GM11168 (cell line): ENCODE measurements around the gene BAHCC1.
"Not testable (repeated sequence)": the region's sequence is repeated elsewhere in the genome, so short reads cannot be mapped to it uniquely, and the experiment has no call there.

Experiments used
- in situ Hi-C: fragments of 300-500 bp; cut with MboI; formaldehyde crosslinking; loops from one replicate; pipeline ENCODE4 v1.12.0; 2022; ENCODE audit warnings: low sequenced_read_pairs; ENCODE audit not compliant: unreplicated experiment

The BAHCC1 gene

DNA sequence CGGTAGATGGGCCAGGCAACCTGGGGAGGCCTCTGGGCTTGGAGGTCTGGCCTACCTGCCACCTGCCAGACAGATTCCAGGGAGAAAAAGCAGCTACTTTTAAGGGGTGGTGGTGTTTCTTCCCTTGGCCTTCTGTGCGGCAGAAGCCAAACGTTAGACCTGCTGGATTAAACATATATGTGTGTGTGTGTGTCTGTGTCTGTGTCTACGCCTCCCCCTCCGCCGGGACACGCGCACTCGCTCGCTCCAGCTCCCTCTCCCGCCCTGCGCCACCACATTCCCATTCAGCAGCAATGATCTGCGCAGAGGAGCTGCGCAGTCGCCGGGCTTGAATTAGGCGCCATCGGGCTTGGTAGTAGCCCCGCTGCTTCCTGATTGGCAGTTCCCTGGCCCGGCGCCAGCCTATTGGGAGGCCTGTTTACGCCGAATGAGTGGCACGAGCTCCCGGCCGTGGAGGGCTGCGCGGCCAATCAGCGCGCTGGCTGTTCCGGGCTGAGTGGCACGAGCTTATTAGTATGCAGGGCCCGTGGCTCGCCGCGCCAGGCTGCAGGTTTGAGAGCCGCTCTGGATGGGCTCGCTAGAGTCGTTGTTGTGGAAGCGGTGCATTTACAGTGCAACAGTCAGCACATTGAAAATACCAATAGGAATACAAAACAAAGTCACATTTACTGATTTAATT lies at the start of gene BAHCC1:
Gene BAHCC1, plus strand, starts transcription at position 537 of the 679 bp plus-strand sequence. CDS start 4,283 bp downstream, outside the sequence.
- in situ Hi-C loops, result no loop called here

DNA sequence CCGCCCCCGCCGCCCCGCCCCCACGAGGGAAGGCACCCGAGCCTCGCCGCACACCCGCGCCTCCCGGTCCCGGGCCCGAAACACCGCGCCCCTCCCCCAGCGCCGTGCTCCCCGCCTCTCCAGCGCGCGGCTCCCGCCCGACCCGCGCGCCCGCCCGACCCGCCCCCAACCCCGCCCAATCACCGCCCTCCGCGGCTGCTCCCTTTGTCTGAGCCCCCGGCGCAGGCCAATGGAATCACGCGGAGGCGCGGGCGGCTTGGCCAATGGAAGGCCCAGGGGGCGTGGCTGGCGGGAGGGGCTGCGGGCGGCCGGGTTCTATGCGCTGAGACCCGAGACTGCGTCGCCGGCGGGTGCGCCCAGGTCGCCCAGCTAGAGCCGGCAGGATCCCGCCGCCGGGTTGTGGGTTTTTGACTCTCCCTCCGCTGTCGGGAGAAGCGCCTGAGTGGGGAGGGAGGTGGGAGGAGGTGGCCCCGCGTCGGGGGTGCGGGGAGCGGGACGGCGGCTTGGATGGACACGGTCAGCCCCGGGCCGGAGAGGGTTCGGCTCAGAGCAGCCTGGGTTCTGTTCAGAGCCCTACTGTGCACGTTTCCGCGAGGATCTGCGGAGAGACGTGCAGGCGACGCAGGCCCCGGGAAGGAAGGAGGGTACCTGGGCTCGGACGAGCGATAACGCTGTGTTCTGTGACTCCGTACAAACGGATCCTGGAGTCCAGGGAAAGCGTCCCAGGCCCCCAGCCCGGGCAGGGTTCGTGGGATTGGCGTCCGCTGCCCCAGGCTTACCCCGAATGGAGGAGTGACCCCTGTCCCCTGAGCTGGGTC lies 49.0 kb upstream of the BAHCC1 start:
- in situ Hi-C loops, result no loop called here

DNA sequence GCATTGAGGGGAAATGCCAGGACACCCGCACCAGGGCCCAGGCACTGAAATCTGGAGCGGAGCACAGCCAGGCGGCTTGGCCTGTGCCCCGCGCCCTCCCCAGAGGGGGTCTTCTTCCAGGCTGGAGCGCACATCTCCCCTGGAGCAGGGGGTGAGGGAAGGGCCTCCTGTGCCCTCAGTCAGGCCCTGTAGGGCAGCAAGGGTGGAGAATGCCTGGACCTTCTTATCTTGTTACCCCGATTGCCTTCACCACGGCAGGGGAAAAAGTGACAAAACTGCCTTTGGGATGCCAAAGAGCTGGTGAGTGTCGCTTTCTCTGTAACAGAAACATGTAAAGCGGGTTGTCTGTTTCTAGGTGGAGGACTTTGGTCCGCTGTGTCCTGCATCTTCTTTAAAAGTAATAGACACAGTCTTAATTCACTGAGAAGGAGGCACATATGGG lies 48.3 kb upstream of the BAHCC1 start:
- in situ Hi-C loops, result no loop called here

DNA sequence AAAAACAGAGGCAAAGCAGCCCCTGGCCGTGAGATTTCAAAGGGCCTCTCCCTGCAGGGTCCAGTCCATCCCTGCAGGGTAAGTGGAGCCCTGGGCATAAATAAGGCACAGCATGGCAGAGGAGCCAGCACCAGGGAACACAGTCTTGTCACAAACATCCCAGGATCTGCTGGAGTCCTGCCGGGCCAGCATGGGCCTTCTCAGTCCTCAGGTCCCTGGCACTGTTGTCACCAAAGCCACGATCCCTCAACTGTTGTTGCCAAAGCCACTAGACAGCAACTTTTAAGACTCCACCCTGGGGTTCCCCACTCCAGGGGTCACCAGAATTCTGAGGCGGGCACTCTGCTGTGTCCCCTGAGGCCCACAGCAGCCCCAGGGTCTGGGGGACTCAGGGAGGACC lies 47.8 kb upstream of the BAHCC1 start:
- in situ Hi-C loops, result no loop called here

DNA sequence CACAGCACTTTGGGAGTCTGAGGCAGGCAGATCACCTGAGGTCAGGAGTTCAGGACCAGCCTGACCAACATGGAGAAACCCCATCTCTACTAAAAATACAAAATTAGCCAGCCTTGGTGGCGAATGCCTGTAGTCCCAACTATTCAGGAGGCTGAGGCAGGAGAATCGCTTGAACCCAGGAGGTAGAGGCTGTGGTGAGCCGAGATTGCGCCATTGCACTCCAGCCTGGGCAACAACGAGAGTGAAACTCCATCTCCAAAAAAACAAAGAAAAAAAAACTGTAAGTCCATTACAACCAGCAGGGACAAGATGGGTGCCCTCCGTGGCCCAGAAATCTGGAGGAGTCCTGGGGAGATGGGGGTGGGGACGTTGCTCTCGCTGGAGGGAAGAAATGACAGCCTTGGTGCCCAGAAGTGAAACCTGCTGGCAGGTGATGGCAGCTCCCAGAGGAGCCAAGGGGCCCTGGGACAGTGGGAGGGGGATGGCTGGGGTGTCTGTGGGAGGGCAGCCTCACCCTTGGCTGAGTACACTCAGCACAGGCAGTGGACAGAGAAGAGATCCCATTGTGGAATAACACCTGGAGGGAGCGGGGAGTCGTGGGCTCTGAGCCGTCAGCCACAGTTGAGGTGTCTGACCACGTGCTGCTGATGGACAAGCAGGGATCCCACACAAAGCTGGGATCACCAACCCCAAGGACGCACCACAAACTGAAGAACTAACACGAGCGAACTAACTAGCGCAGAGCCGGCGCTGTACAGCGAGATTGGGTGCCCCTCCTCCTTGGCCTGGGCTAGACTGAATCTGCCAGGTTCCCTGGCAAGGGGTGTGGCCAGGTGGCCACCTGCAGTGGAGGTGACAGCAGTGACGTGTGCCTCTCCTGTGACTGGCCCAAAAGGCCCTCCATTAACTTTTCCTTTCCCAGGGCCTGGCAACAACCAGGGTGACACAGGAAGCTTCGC lies 46.9 kb upstream of the BAHCC1 start:
- in situ Hi-C loops, result no loop called here

DNA sequence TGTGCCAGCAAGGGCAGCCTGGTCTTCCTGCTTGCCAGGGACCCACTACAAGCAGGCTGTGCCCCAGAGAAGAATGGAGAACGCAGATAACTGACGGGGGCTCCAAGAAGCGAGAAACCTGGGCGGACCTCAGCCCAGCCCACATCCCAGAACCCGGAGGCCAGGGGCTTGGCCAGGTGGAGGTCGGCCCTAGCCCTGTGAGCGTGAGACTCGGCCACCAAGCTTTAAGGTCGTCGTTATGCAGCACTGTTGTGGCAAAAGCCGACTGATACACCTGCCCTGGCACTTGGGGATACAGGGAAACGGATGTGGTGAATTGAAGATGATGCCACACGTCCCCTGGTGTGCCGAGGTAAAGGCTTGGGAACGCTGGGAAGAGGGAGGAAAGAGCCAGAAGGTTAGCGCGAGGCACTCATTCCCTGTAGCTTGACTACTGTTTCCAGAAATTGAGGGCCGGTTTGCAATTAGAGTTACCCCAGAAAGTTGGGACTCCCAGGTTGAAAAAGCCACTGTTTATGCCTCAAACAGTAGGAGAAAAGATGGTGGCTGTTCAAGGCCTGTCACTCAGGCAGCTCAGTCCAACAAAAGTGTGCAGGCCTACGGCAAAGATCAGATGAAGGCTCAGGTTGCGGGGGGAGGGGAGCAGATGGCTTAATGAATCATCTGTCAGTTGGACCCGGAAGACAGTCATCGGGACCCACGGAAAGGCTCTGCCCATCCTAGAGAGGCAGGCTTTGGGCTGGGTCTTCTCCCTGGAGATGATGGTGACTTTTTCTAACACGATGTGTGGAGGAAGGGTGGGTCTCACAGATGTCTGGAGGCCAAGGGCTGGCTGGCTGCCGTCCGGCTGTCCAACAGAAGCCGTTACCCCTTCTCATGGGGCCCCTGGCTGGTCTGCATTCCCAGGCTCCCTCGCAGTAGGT lies 45.6 kb upstream of the BAHCC1 start:
- in situ Hi-C loops, result no loop called here

DNA sequence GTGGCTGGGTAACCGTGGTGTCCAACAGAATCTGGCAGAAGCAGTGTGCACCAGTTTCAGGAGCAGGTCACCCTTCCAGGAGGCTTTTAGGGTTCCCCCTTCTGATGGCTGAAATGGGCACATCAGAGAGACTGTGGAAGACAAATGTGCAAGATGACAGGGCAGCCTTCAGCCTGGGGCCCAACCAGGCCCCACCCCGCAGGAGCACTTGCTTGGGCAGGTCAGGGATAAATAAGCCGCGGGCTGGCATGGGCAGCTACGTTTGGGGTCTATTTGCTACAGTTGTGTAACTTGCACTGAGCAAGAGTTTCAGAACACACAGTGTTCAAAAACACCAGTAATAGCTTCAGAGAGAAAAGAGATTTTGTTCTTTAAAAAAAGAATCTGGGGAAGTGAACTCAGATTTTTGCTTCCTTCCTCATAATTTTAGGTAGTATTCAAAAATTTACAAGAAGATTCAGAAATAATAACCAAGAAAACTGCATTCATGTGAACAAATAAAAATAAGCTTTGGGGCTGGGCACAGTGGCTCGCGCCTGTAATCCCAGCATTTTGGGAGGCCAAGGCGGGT lies 44.9 kb upstream of the BAHCC1 start:
- in situ Hi-C loops, result no loop called here

DNA sequence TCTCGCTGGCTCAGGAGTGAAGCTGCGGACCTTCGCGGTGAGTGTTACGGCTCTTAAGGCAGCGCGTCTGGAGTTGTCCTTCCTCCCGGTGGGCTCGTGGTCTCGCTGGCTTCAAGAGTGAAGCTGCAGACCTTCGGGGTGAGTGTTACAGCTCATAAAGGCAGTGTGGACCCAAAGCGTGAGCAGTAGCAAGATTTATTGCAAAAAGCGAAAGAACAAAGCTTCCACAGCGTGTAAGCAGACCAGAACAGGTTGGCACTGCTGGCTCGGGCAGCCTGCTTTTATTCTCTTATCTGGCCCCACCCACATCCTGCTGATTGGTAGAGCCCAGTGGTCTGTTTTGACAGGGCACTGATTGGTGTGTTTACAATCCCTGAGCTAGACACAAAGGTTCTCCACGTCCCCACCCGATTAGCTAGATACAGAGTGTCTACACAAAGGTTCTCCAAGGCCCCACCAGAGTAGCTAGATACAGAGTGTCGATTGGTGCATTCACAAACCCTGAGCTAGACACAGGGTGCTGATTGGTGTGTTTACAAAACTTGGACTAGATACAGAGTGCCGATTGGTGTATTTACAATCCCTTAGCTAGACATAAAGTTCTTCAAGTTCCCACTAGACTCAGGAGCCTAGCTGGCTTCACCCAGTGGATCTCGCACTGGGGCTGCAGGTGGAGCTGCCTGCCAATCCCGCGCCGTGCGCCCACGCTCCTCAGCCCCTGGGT lies 43.8 kb upstream of the BAHCC1 start:
- in situ Hi-C loops, result not testable (repeated sequence)

DNA sequence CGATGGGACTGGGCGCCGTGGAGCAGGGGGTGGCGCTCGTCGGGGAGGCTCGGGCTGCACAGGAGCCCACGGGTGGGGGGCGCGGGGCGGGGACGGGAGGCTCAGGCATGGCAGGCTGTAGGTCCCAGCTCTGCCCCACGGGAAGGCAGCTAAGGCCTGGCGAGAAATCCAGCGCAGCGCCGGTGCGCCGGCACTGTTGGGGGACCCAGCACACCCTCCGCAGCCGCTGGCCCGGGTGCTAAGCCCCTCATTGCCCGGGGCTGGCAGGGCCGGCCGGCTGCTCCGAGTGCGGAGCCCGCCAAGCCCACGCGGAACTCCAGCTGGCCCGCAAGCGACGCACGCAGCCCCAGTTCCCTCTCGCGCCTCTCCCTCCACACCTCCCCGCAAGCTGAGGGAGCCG lies 43.2 kb upstream of the BAHCC1 start:
- in situ Hi-C loops, result not testable (repeated sequence)

DNA sequence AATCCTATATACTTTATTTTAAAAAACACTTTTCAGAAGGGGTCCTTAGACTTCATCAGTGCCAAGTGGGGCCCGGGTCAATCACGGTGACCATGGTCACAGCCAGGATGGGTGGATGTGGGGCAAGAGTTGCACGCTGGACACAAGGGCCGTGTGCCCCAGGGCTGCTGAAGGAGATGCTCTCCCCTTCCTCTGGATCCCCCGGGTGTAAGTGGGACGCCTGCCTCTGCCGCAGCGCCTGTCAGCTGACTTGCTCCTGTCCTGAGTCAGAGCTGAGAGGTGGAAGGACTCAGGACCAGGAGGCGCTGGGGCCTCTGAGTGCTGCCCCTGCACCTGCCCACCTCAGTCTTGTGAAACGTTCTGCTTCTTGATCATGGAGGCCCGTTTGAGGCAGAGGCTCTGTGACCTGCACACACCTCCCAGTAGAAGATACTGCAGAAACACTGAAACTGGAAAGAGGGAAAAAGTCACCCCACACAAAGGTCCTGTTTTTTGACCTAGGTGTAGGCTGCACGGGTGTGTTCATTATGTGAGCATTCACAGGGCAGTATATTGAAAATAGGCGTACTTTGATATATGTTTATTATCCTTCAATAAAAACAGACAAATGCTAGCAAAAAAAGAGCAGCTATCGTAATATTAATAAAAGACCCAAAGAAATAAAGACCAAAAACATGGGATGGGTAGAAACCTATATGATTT lies 40.9 kb upstream of the BAHCC1 start:
- in situ Hi-C loops, result no loop called here

DNA sequence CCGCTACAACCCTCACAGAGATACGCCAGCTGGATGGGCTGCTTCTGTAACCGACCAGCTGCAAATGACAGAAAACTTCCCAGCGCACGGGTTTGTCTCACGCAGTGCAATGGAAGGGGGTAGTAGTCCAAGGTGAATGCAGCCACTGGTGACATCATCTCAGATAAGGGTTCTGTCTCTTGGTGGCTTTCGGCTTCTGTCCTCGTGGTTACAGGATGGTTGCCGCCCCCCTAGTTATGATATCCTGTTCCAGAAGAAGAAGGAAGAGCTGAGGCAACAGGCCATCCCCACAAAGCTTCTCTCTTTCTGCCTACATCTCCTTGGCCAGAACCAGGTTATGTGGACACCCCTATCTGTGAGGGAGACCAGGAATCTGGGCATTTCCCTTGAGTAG lies 40.3 kb upstream of the BAHCC1 start:
- in situ Hi-C loops, result no loop called here

DNA sequence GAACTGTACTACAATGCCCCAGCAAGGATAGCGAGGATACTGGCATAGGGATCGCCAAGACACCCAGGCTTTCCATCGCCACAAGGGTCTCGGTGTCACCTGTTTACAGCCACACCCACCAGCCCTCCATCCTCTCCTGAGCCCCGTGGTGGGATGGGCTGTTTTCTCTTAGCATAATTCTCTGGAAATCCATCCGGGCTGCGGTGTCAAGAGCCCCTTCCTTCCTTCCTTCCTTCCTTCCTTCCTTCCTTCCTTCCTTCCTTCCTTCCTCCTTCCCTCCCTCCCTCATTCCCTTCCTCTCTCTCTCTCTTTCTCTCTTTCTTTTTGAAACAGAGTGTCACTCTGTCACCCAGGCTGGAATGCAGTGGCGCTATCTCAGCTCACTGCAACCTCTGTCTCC lies 36.0 kb upstream of the BAHCC1 start:
- in situ Hi-C loops, result no loop called here

DNA sequence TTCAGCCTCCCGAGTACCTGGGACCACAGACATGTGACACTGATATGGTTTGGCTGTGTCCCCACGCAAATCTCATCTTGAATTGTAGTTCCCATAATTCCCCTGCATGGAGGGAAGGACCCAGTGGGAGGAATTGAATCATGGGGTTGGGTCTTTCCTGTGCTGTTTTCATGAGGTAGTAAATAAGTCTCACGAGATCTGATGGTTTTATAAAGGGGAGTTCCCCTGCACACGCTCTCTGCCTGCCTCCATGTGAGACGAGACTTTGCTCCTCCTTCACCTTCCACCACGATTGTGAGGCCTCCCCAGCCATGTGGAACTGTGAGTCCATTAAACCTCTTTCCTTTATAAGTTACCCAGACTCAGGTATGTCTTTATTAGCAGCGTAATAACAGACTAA lies 33.3 kb upstream of the BAHCC1 start:
- in situ Hi-C loops, result not testable (repeated sequence)

DNA sequence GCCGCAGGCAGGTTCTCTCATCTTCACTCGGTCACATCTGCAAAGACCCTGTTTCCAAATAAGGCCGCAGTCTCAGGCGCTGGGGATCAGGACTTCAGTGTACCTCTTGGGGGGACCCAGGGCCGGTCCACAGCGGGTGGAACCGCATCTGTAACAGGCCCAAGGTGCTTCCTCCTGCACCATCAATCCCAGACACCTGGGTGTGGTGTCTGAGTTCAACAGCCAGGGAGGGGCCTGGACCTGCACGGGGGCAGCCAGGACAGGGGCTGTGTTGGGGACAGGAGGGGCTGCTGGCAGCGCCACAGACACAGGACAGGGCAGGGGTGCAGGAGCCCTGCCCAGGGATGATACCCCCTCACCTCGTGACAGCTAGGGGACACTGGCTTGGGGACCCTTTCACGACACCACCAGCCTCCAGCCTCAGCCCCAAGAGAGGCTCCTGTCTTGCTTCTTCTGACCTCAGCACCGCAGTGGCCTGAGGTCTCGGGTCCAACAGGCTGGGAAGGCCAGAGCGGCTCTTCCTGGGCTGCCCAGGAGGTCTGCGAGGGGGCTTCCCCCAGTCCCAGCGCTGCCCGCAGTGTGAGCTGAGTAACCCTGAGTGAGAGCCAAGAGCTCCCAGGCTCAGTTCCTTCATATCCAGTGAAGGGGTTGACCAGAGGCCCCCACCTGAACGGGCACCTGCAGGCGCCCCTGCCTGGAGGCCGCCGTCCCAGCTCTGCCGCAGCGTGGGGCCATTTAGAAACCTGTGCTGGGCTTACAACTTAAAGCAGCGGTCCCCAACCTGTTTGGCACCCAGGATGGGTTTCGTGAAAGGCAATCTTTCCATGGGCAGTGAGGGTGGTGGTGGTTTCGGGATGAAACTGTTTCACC lies 30.7 kb upstream of the BAHCC1 start:
- in situ Hi-C loops, result no loop called here

DNA sequence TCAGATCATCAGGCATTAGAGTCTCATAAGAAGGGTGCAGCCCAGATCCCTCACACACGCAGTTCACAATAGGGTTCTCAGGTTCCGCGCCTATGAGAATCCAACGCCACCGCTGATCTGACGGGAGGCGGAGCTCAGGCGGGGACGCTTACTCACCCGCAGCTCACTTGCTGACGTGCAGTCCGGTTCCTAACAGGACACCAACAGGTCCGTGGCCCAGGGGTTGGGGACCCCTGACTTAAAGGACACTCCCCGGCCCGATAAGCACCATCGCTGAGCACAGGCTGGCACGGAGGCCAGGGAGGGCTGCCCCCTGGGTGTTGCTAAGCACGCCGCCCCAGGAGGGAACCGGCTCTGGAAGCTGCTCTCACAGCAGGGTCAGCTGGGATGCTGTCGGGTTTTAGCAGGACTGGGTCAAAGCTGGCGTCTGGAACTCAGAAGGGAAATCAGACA lies 30.1 kb upstream of the BAHCC1 start:
- in situ Hi-C loops, result no loop called here

DNA sequence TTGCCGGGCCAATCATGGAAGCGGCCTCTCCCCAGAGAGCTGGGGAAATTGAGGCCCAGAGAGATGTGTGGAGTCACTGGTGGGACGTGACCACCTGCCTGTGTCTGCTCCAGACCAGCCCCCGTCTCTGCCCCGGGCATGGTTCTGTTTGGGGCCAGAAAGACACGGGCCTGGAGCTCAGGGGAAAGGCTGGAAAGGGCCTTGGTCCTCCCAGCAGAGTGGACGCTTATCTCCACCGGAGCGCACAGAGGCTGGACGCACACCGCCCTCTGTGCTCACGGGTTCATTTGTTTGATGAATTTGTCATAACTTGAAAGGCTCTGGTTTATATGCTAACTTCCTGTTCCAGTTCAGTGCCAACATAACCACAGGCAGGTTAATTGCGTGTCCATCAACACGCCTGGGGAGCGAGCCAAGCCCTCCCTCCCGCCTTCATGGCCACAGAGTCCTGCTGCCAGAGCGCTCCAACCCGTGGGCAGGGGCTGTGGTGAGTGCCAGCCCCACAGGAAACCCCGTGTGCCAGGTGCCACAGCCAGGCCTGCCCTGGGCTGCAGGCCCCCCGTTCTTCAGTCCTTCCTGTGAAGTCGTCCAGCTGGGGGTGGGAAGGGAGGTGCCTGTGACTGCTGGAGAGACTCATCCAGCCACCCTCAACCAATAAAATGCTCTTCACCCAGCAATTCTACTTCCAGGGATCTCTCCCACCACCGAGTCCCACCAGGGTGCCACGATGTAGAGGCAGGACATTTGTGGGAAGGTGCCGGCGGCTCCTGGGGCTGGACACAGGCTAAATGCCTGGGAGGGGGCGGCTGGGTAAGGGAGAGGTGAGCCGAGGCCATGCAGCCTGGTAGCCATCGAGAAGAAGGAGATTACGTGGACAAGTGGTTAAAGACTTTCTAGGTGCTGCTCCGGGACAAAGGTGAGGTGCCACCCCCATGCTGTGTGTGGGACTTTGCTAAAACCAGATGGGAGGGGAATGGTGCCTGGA lies 29.4 kb upstream of the BAHCC1 start:
- in situ Hi-C loops, result no loop called here
